Gastroesophageal sphincter (tissue), 4 donors: ENCODE measurements around the gene ENTREP3. TPM values are rescaled to one million over a fixed set of nuclear protein-coding genes. Genes with fewer than 3 reads are reported as not detected.

ENCODE experiments used
- ATAC-seq: fragments of 150-250 bp; one replicate; pipeline ENCODE4 v1.9.1; 2016; ENCODE audit warnings: mild to moderate bottlenecking, moderate library complexity
- H3K27ac ChIP-seq, 4 donors: fragments of 200-600 bp; sonication (generic) in 3 of 4; 1 replicate in 3 of 4; 2 replicates in 1 of 4; pipeline ENCODE4 v1.5.1; 2016 to 2019
- H3K27me3 ChIP-seq: fragments of 200-600 bp; sonication (generic); one replicate; pipeline ENCODE4 v1.5.1; 2019
- H3K36me3 ChIP-seq, 2 donors: fragments of 200-600 bp; sonication (generic); one replicate each; pipeline ENCODE4 v1.5.1; 2019; ENCODE audit warnings: control low read depth in 1 of 2
- H3K4me1 ChIP-seq, 3 donors: fragments of 200-600 bp; sonication (generic); 1 replicate in 2 of 3; 2 replicates in 1 of 3; pipeline ENCODE4 v1.5.1; 2016 to 2019; ENCODE audit warnings: control low read depth in 2 of 3
- H3K4me3 ChIP-seq, 2 donors: fragments of 200-600 bp; sonication (generic); one replicate each; pipeline ENCODE4 v1.5.1; 2019; ENCODE audit warnings: mild to moderate bottlenecking in 1 of 2, moderate library complexity in 1 of 2
- H3K9me3 ChIP-seq, 3 donors: fragments of 200-600 bp; sonication (generic); one replicate each; pipeline ENCODE4 v1.5.1; 2017 to 2019; ENCODE audit warnings: control low read depth in 2 of 3
- EP300 ChIP-seq: sonication (generic); formaldehyde crosslinking; IDR thresholded peaks from one replicate; pipeline ENCODE4 v1.6.1; 2017; ENCODE audit warnings: antibody characterized with exemption, mild to moderate bottlenecking
- POLR2A ChIP-seq, 2 donors: fragments of 450-650 bp; IDR thresholded peaks; one replicate each; pipeline ENCODE4 v1.6.1; 2017; ENCODE audit warnings: antibody characterized with exemption in 2 of 2, mild to moderate bottlenecking in 2 of 2, moderate library complexity in 1 of 2
- POLR2AphosphoS5 ChIP-seq: sonication (generic); formaldehyde crosslinking; IDR thresholded peaks from one replicate; pipeline ENCODE4 v1.6.1; 2017; ENCODE audit warnings: antibody characterized with exemption
- WGBS, 2 donors: methylation state at CpG; one replicate each; pipeline ENCODE4 v1.1.5; 2018; ENCODE audit warnings: low coverage in 1 of 2; 5-methylcytosine and 5-hydroxymethylcytosine counted together
- total RNA-seq, 4 donors: library from RNA; depleted of rRNA; stranded (reverse); fragments of >200 nt; gene quantifications; one replicate each; pipeline ENCODE4 v1.1.0, GENCODE V29; 2016
- TF ChIP-seq, protein P1 (sequence below), 4 experiments: fragments of 200-600 bp in 2 of 4; fragments of 450-650 bp in 2 of 4; sonication (generic) in 1 of 4; IDR thresholded peaks; one replicate each; pipeline ENCODE4 v1.5.1; 2017 to 2019; ENCODE audit warnings: antibody characterized with exemption in 4 of 4, mild to moderate bottlenecking in 2 of 4, moderate library complexity in 2 of 4

Gene ENTREP3, protein sequence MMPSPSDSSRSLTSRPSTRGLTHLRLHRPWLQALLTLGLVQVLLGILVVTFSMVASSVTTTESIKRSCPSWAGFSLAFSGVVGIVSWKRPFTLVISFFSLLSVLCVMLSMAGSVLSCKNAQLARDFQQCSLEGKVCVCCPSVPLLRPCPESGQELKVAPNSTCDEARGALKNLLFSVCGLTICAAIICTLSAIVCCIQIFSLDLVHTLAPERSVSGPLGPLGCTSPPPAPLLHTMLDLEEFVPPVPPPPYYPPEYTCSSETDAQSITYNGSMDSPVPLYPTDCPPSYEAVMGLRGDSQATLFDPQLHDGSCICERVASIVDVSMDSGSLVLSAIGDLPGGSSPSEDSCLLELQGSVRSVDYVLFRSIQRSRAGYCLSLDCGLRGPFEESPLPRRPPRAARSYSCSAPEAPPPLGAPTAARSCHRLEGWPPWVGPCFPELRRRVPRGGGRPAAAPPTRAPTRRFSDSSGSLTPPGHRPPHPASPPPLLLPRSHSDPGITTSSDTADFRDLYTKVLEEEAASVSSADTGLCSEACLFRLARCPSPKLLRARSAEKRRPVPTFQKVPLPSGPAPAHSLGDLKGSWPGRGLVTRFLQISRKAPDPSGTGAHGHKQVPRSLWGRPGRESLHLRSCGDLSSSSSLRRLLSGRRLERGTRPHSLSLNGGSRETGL
- total RNA-seq, result 10 to 100 TPM; 11.4 to 35.3 (median 22.1) TPM

DNA sequence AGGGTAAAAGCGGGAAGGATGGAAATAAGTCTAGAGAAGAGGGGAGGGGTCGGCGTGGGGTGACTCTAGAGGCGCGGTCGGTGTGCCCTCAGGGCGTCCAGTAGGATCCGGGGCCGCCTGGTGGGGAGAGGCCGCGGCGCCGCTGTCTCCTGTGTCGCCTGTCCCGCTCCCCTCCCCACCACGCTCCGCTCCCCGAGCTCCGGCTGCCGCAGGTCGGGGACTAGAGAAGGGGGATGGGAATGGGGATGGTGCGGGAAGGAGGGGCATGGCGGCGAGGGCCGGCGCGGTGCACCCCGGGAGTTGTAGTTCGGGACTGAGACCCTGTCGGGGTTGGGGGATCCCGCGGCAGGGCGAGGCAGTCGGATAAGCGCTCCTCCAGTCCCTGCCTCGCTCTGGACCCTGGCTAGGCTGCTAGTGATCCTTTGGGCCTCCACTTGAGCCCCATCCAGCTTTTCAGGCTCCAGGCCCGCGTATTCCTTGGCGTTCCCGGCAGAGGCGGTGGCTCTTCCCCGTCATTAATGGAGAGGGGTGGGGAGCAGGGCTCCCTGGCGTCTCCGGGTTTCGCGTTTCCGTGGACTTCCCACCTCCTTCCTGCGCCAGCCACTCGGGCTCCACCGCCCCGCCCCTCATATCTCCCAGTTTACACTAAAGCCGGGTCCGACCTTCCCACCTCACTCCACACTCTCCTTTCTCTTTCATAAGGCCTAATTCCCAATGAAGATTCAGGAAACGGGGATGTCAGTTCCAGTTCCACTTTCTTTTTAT is at the start of gene ENTREP3:
Gene ENTREP3, minus strand, starts transcription at position 241 of the 765 bp plus-strand sequence. CDS start 606 bp downstream, outside the sequence.
- Histone ChIP-seq H3K27me3 (no peaks in the 10 kb centered on the region), H3K27ac (peak within 1 kb of the TSS; percentile 88 to 96 (median 95)), H3K4me3 (peak within 1 kb of the TSS; percentile 80 to 89), H3K36me3 (peaks cover 0 to 39% of the 10 kb centered on the region in 2 donors), H3K4me1 (peaks cover 0 to 61% (median 19%) of the 10 kb centered on the region in 3 donors), H3K9me3 (no peaks in the 10 kb centered on the region)
- WGBS, 2 donors, result 0 to 1% methylated on average over 3 to 34 of the region's 54 CpGs
- peak; percentile 41 to 70 for TF ChIP-seq POLR2A (IDR thresholded peaks at IDR 0.05)
- TF ChIP-seq POLR2AphosphoS5, result peak; percentile 76
- TF ChIP-seq, protein P1, sequence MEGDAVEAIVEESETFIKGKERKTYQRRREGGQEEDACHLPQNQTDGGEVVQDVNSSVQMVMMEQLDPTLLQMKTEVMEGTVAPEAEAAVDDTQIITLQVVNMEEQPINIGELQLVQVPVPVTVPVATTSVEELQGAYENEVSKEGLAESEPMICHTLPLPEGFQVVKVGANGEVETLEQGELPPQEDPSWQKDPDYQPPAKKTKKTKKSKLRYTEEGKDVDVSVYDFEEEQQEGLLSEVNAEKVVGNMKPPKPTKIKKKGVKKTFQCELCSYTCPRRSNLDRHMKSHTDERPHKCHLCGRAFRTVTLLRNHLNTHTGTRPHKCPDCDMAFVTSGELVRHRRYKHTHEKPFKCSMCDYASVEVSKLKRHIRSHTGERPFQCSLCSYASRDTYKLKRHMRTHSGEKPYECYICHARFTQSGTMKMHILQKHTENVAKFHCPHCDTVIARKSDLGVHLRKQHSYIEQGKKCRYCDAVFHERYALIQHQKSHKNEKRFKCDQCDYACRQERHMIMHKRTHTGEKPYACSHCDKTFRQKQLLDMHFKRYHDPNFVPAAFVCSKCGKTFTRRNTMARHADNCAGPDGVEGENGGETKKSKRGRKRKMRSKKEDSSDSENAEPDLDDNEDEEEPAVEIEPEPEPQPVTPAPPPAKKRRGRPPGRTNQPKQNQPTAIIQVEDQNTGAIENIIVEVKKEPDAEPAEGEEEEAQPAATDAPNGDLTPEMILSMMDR (IDR thresholded peaks at IDR 0.05), result no peak
- peak; percentile 92 for ATAC-seq

DNA sequence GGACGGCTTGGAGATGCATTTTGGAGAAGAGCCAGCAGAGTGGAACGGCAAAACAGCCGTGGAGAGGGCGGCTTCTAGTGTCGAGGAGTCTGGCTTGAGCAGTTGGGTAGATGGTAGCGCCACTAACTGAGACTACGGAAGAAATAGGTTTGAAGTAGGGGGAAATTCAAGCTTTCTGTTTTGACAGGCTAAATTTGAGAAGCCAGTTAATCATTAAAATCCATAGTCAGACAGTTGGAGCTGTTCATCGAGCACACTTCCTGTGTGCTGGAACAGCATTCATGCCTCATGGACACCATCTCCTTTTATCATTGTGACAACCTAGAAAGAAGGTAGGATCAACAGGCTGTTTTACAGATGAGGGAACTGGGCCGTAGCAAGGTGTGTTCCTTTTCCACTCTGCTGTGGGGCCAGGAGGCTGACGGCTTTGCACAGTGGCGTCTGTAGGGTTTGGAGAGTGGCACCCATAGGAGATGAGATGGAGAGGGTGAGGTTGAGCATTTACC is 49.3 kb upstream of the ENTREP3 start:
- H3K27ac ChIP-seq, result no peak overlapping the region
- 60 to 65% methylated on average over 8 to 10 of the region's 11 CpGs for WGBS, 2 donors

DNA sequence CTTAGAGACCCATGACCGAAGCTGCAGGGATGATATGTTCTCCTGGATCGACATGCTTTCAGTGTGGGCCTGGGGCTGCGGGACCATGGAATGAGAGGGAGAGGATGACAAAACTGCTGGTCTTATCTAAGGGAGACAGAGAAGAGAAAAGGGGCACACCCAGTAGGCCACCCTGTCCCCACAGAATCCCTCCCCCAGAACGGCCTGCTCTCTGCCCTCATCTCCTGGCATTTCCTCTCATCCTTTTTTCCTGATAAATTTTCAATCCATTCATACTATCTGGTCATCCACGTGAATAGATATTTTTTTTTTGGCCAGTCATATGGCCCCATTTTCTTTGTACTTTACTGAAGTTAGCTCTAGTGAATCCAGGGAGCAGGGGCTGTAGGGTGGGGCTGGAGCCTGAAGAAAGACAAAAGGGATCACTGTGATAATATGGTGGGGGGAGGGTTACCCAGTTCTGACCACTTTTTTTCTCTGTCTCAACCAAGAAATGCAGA is 46.1 kb upstream of the ENTREP3 start, which contains the start of gene PKLR:
Gene PKLR, minus strand, starts transcription at position 97 of the 500 bp plus-strand sequence. Its CDS starts 43 bp downstream, at position 54.
- Histone ChIP-seq H3K9me3 (no peaks in the 10 kb centered on the region), H3K27me3 (peaks cover 20% of the 10 kb centered on the region), H3K36me3 (no peaks in the 10 kb centered on the region), H3K4me1 (no peaks in the 10 kb centered on the region), H3K4me3 (no peak within 1 kb of the TSS), H3K27ac (no peak within 1 kb of the TSS)
- 50 to 67% methylated on average over 2 to 3 of the region's 5 CpGs for WGBS, 2 donors
- no peak for ATAC-seq
- TF ChIP-seq POLR2AphosphoS5, result no peak
- TF ChIP-seq, protein P1 (IDR thresholded peaks at IDR 0.05), result no peak
- no peak for TF ChIP-seq POLR2A (IDR thresholded peaks at IDR 0.05)
- no peak for TF ChIP-seq EP300

More for the DNA sequence above, 49.3 kb upstream of the ENTREP3 start:
- Histone ChIP-seq H3K36me3 (no peaks in the 10 kb centered on the region), H3K4me1 (peaks cover 0 to 16% (median 3%) of the 10 kb centered on the region in 3 donors), H3K27me3 (peaks cover 5% of the 10 kb centered on the region), H3K9me3 (no peaks in the 10 kb centered on the region), H3K4me3 (no peak overlapping the region)
- TF ChIP-seq, protein P1 (IDR thresholded peaks at IDR 0.05), result no peak
- ATAC-seq, result no peak

DNA sequence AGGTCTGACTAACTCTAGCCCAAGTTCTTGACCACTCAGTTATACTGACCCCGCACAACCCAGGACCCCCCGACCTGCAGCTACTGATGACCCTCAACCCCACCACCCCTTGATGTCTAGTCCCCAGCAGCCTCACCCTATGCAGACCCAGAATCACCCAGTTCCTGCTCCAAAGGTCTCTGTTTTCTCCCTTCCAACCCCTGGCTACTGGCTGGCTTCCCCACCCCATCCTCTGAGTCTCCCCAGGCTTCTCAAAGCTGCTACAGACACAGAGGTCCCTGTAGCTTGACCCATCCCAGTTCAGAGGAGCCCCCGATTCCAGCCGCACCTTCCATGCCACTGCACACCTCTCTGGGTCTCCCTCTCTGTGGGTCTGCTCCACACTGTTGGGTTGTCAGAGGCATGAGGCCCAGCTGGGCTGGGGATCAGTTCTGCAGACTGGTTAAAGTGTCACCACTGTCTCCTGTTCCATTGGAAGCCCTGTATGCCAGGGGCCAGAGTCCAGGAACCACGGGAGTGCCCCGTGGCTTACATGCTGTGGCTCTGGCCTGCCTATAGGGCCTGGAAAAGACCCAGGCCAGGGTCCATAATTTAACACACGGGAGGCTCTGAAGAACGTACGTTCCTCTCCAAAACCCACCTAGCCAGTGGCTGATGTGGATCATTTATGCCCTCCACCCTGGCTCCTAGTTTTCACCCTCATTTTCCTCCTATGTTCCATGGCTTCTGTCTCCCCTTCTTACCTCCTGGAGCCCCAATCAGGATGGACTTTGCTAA is 45.5 kb upstream of the ENTREP3 start:
- no peak overlapping the region for H3K27ac ChIP-seq
- WGBS, 2 donors, result 80 to 100% methylated on average over 1 to 4 of the region's 9 CpGs
- TF ChIP-seq POLR2A (IDR thresholded peaks at IDR 0.05), result no peak
- TF ChIP-seq, protein P1 (IDR thresholded peaks at IDR 0.05), result no peak
- TF ChIP-seq POLR2AphosphoS5, result no peak
- TF ChIP-seq EP300, result no peak
- ATAC-seq, result no peak
- H3K27me3 ChIP-seq, result peaks cover 27% of the 10 kb centered on the region
- H3K36me3 ChIP-seq, result no peaks in the 10 kb centered on the region
- peaks cover 0 to 2% (median 0%) of the 10 kb centered on the region in 3 donors for H3K4me1 ChIP-seq
- no peaks in the 10 kb centered on the region for H3K9me3 ChIP-seq
- H3K4me3 ChIP-seq, result no peak overlapping the region
